ENCODE data around the gene PLEKHA7.
"Not testable (repeated sequence)": the region's sequence is repeated elsewhere in the genome, so short reads cannot be mapped to it uniquely, and the experiment has no call there.

Gene PLEKHA7

DNA sequence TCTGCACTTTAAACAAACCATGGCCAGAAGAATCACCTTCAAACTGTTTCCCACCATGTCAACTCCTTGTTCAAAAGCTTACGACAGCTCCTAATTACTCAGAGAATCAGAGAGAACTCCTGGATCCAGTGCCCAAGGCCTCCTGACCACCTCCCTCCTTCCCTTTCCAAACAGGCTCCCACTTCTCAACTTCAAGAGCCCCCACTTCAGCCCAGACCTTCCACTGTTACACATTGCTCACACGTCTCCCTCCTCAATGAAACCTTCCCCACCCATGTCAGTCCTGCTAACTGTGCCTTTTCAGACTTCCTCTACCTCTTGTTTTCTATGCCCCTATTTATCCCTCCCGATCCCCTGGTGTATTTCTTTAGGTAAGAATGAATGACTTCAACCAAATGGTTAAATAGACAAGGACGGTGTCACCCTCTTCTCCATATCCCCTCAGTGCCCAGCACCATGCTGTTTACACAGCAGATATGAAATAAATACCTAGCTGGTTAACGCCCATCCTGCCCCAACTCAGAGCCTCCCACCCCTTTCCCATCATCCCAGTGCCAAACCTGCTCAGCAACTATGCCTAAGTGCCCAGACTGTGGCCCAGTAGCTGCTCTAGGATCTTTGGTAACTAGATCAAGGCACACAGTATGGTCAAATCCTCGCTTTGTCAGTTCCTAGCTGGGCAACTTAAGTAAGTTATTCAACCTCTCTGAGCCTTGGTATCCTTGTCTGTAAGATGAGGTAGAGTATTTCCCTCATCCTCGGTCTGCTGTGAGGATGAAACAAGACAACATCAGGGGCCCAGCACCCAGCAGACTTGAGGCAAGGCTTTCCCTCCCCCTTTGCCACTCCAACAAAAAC lies 36.8 kb downstream of the PLEKHA7 start:
- Histone ChIP-seq H3K9ac (ENCODE audit: low read length in 2 of 2) (no peak overlapping the region), H3K27me3 (ENCODE audit: control insufficient read depth in 1 of 2, insufficient read depth in 2 of 2, low read length in 2 of 2) (no peaks in the 10 kb centered on the region), H3K4me3 (ENCODE audit: low read length in 2 of 2) (no peak overlapping the region), H3K4me1 (ENCODE audit: control insufficient read depth, insufficient read depth, low read length) (peaks cover 5% of the 10 kb centered on the region), H3K27ac (ENCODE audit: low read length) (no peak overlapping the region), H3K36me3 (ENCODE audit: control insufficient read depth in 2 of 2, insufficient read depth in 2 of 2, low read length in 2 of 2) (no peaks in the 10 kb centered on the region), H3K9me3 (ENCODE audit: control insufficient read depth in 2 of 2, low read length in 2 of 2) (no peaks in the 10 kb centered on the region)

DNA sequence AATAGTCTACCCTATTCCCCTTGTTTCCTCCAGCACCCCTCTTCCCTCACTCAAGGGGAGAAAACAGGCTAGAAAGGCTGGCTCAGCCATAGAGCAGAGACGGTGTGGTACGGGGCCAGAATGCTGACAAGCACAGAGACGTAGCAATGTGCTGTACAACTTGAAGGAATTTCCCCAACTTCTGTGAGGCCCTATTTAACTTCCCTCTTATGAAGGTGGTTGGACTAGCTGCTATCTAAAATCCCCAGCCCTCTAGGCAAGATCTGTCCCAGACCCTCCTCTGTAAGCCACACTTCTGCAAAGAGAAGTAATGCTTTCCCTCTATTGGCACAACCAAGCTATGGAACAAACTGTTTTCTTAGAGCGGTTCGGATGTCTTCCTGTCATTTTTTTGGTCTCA lies 37.8 kb downstream of the PLEKHA7 start:
- no peaks in the 10 kb centered on the region for H3K9me3 ChIP-seq (ENCODE audit: control insufficient read depth in 2 of 2, low read length in 2 of 2)
- H3K27me3 ChIP-seq (ENCODE audit: control insufficient read depth in 1 of 2, insufficient read depth in 2 of 2, low read length in 2 of 2): no peaks in the 10 kb centered on the region
- no peak overlapping the region for H3K27ac ChIP-seq (ENCODE audit: low read length)
- H3K4me3 ChIP-seq (ENCODE audit: low read length in 2 of 2): no peak overlapping the region
- H3K4me1 ChIP-seq (ENCODE audit: control insufficient read depth, insufficient read depth, low read length): peaks cover 2% of the 10 kb centered on the region
- H3K36me3 ChIP-seq (ENCODE audit: control insufficient read depth in 2 of 2, insufficient read depth in 2 of 2, low read length in 2 of 2): no peaks in the 10 kb centered on the region
- no peak overlapping the region for H3K9ac ChIP-seq (ENCODE audit: low read length in 2 of 2)

DNA sequence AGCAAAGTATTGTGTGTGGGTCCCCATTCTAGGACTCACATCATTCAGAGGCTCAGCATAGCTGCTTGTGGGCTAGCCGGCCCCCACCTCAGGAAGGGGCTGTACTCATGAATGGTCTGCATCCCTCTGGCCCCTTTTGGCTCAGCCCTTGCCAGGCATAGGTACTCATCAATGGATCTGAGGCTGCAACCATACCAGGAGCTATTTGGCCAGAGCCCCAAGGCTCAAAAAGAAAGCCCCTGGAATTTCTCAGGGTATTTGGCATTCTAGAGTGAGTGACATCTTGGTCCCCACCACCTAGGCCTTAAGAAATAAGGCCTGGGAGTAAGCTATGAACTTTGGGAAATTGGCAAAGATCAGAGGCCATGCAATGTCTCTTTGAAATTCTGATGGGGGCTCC lies 38.3 kb downstream of the PLEKHA7 start:
- Histone ChIP-seq H3K27me3 (ENCODE audit: control insufficient read depth in 1 of 2, insufficient read depth in 2 of 2, low read length in 2 of 2) (no peaks in the 10 kb centered on the region), H3K4me1 (ENCODE audit: control insufficient read depth, insufficient read depth, low read length) (no peaks in the 10 kb centered on the region), H3K27ac (ENCODE audit: low read length) (no peak overlapping the region)

DNA sequence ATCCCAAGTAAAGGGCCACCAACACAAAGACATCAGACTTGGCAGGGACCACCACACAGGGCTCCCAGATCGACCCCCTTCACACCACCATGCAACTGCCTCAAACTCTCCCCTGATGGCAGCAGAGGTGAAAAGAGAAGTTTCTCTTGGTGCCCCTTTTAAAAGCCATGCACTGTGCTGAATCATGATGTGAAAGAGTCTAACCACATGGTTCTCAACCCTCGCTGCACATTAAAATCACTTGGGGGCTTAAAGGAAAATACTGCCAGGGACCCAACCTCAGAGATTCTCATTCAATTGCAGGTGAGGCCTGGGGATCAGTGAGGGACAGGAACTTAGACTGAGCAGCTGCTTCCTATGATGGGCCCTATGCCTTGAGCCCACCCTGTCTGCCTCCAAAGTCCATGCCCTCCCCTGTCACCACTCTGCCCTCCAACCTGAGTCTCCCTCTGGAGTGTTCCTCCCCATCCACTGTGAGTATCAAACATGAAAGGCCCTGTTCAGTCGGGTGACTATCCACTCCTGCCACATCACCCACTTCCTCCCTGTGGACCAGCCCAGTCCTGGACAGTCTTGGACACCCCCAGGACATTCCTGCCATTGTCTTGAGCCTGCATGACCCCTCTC lies 40.8 kb downstream of the PLEKHA7 start:
- Histone ChIP-seq H3K9me3 (ENCODE audit: control insufficient read depth in 2 of 2, low read length in 2 of 2) (no peaks in the 10 kb centered on the region), H3K36me3 (ENCODE audit: control insufficient read depth in 2 of 2, insufficient read depth in 2 of 2, low read length in 2 of 2) (no peaks in the 10 kb centered on the region), H3K27me3 (ENCODE audit: control insufficient read depth in 1 of 2, insufficient read depth in 2 of 2, low read length in 2 of 2) (no peaks in the 10 kb centered on the region), H3K27ac (ENCODE audit: low read length) (no peak overlapping the region), H3K4me3 (ENCODE audit: low read length in 2 of 2) (no peak overlapping the region), H3K9ac (ENCODE audit: low read length in 2 of 2) (no peak overlapping the region), H3K4me1 (ENCODE audit: control insufficient read depth, insufficient read depth, low read length) (no peaks in the 10 kb centered on the region)

More for the DNA sequence above, 38.3 kb downstream of the PLEKHA7 start:
- Histone ChIP-seq H3K4me3 (ENCODE audit: low read length in 2 of 2) (no peak overlapping the region), H3K9ac (ENCODE audit: low read length in 2 of 2) (no peak overlapping the region), H3K9me3 (ENCODE audit: control insufficient read depth in 2 of 2, low read length in 2 of 2) (no peaks in the 10 kb centered on the region), H3K36me3 (ENCODE audit: control insufficient read depth in 2 of 2, insufficient read depth in 2 of 2, low read length in 2 of 2) (no peaks in the 10 kb centered on the region)

DNA sequence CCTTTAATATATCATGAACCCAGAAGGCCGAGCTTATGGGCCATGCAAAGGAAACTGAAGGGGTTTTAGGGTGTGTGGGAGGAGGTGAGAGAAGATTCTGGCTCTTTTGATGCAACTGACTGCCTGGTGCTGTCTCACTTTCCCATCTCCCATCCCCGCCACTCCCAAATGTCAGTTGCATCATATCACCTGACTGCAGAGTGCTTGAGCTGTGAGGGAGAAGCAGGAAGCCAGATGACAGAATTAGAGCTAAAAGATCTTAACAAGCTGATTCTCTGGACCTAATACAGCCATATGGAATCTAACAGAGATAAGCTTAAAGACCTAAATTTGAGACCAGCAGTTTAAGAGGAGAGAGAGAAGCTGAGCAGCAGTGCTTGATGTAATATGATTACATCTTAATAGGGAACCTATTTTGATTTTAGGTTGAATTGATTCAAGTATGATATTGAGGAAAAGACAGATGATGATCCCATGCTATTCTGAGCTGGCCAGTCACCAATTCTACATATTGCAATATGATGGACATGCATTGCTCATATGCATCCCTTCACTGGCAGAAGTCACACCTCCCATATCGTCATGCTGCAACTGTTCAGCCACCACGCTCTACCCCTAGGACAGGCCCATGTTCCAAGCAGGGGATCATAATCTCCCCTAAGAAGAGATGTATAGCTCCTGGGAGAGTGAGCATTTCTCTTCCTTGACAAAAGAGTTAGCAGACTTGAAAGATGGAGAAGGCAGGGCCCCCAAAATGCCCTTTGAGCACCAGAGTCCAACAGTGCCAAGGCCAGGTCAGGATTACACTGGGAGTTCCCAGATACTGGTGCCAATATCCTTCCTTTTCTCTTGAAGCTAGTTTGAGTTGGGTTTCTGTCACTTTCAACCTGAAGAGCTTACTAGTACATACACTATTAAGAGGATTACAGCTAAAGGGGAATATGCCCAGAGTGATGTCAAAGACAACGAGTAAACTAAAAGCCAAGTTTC lies 44.9 kb downstream of the PLEKHA7 start:
- no peak overlapping the region for H3K9ac ChIP-seq (ENCODE audit: low read length in 2 of 2)
- no peak overlapping the region for H3K27ac ChIP-seq (ENCODE audit: low read length)
- no peaks in the 10 kb centered on the region for H3K4me1 ChIP-seq (ENCODE audit: control insufficient read depth, insufficient read depth, low read length)

DNA sequence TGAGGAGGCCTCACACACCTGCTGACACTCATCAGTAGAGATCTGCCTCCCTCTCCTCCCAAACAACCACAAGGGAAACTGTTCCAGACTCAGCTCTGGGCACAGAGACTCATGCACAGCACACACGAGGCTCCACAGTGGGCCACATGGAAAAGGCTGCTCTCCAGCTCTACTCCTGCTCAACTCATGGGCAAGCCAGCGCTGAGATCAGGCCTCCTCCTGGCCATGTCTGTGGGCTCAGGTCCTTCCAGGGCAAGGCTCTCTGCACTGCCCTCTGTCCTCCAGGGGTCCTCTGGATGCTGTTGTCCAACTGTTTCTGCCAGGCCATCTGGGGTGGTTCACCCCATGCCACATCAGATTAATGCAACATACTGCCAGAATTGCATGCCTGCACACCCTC lies 46.0 kb downstream of the PLEKHA7 start:
- no peak overlapping the region for H3K27ac ChIP-seq (ENCODE audit: low read length)
- H3K27me3 ChIP-seq (ENCODE audit: control insufficient read depth in 1 of 2, insufficient read depth in 2 of 2, low read length in 2 of 2): no peaks in the 10 kb centered on the region
- no peak overlapping the region for H3K9ac ChIP-seq (ENCODE audit: low read length in 2 of 2)
- H3K36me3 ChIP-seq (ENCODE audit: control insufficient read depth in 2 of 2, insufficient read depth in 2 of 2, low read length in 2 of 2): no peaks in the 10 kb centered on the region
- no peaks in the 10 kb centered on the region for H3K9me3 ChIP-seq (ENCODE audit: control insufficient read depth in 2 of 2, low read length in 2 of 2)
- H3K4me1 ChIP-seq (ENCODE audit: control insufficient read depth, insufficient read depth, low read length): no peaks in the 10 kb centered on the region
- H3K4me3 ChIP-seq (ENCODE audit: low read length in 2 of 2): no peak overlapping the region

More for the DNA sequence above, 44.9 kb downstream of the PLEKHA7 start:
- no peak overlapping the region for H3K4me3 ChIP-seq (ENCODE audit: low read length in 2 of 2)
- no peaks in the 10 kb centered on the region for H3K27me3 ChIP-seq (ENCODE audit: control insufficient read depth in 1 of 2, insufficient read depth in 2 of 2, low read length in 2 of 2)
- no peaks in the 10 kb centered on the region for H3K36me3 ChIP-seq (ENCODE audit: control insufficient read depth in 2 of 2, insufficient read depth in 2 of 2, low read length in 2 of 2)
- H3K9me3 ChIP-seq (ENCODE audit: control insufficient read depth in 2 of 2, low read length in 2 of 2): no peaks in the 10 kb centered on the region

DNA sequence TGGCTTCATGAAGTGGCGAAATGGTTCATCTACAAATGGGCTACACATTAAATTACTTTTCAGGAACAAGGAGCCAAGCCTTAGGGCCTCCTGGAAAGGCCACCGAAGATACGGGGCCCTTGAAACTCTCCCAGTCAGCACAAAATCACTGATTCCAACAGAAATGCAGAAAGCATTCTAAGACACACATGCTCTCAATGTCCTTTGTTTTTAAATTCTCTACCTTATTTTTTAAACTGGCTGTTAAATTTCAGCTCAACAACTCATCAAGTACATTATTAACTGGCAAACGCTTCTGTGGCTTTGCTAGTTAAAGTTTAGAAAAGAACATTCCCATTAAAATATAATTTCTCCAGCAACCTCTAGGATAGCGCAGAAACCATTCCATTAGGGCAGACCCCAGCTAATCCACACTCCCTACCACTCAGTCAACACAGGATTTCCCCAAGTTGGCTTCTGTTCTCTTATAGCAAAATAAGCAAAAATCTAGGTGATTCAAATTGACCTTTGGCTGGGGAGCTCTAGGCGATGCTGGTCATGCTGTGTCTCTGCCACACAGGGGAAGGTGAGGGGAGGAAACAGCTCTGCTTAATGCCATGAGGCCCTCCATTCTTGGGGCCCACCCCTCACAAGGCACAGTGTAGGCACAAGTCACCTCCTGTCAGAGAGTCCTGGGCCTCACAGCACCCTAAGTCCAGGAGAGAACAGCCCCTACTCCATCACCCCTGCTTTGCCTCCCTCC lies 47.1 kb downstream of the PLEKHA7 start:
- no peaks in the 10 kb centered on the region for H3K36me3 ChIP-seq (ENCODE audit: control insufficient read depth in 2 of 2, insufficient read depth in 2 of 2, low read length in 2 of 2)
- H3K4me1 ChIP-seq (ENCODE audit: control insufficient read depth, insufficient read depth, low read length): no peaks in the 10 kb centered on the region
- no peak overlapping the region for H3K27ac ChIP-seq (ENCODE audit: low read length)
- H3K27me3 ChIP-seq (ENCODE audit: control insufficient read depth in 1 of 2, insufficient read depth in 2 of 2, low read length in 2 of 2): no peaks in the 10 kb centered on the region
- no peak overlapping the region for H3K4me3 ChIP-seq (ENCODE audit: low read length in 2 of 2)
- H3K9ac ChIP-seq (ENCODE audit: low read length in 2 of 2): no peak overlapping the region
- H3K9me3 ChIP-seq (ENCODE audit: control insufficient read depth in 2 of 2, low read length in 2 of 2): no peaks in the 10 kb centered on the region

DNA sequence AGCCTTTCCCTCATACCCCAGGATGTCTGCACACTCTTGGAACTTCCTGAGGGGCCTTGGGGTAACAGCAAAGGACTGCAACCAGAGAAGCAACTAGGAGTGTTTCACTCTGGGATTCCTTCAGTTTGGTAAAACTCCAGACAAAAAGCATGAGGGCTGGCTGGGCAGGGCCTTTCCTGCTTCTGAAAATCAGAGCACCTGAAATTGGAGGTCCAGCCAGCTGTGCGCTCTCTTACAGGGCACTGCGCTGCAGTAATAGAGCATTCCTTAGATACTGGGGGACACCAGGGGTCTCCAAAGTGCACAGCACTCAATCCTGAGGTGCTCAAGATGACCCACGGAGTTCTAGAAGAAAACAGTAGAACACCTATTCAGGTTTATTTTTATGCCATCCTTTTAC lies 49.7 kb downstream of the PLEKHA7 start:
- no peaks in the 10 kb centered on the region for H3K36me3 ChIP-seq (ENCODE audit: control insufficient read depth in 2 of 2, insufficient read depth in 2 of 2, low read length in 2 of 2)
- H3K9me3 ChIP-seq (ENCODE audit: control insufficient read depth in 2 of 2, low read length in 2 of 2): no peaks in the 10 kb centered on the region
- no peak overlapping the region for H3K9ac ChIP-seq (ENCODE audit: low read length in 2 of 2)
- no peak overlapping the region for H3K27ac ChIP-seq (ENCODE audit: low read length)
- H3K4me3 ChIP-seq (ENCODE audit: low read length in 2 of 2): no peak overlapping the region
- H3K27me3 ChIP-seq (ENCODE audit: control insufficient read depth in 1 of 2, insufficient read depth in 2 of 2, low read length in 2 of 2): no peaks in the 10 kb centered on the region
- no peaks in the 10 kb centered on the region for H3K4me1 ChIP-seq (ENCODE audit: control insufficient read depth, insufficient read depth, low read length)

DNA sequence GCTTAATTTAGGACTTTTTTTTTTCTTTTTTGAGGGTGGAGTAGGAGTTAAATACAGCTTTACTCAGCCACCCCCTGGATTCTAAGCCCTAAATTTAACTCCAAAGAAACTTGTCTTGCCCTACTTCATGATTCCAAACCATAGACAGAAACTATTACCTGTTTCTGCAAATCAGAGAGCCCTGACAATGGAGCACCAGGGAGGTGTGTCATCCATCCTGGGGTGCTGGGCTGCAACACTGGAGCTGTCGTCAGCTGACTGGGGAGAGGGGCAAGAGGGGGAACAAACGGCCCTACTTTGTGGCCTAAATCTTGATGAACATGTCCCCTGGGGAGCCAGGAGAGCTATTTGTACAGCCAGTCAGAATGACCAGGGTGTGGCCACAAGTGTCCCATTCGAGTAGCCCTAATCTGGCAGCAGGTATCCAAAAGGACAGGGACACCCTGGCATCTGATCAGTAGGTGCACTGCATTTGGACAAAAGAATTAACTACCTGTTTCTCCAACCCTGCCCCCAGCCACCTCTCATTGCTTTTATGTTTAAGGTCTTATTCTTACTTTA lies 50.8 kb downstream of the PLEKHA7 start:
- no peaks in the 10 kb centered on the region for H3K27me3 ChIP-seq (ENCODE audit: control insufficient read depth in 1 of 2, insufficient read depth in 2 of 2, low read length in 2 of 2)
- H3K9ac ChIP-seq (ENCODE audit: low read length in 2 of 2): no peak overlapping the region
- H3K4me1 ChIP-seq (ENCODE audit: control insufficient read depth, insufficient read depth, low read length): no peaks in the 10 kb centered on the region
- H3K36me3 ChIP-seq (ENCODE audit: control insufficient read depth in 2 of 2, insufficient read depth in 2 of 2, low read length in 2 of 2): no peaks in the 10 kb centered on the region
- H3K4me3 ChIP-seq (ENCODE audit: low read length in 2 of 2): no peak overlapping the region
- no peaks in the 10 kb centered on the region for H3K9me3 ChIP-seq (ENCODE audit: control insufficient read depth in 2 of 2, low read length in 2 of 2)
- no peak overlapping the region for H3K27ac ChIP-seq (ENCODE audit: low read length)

DNA sequence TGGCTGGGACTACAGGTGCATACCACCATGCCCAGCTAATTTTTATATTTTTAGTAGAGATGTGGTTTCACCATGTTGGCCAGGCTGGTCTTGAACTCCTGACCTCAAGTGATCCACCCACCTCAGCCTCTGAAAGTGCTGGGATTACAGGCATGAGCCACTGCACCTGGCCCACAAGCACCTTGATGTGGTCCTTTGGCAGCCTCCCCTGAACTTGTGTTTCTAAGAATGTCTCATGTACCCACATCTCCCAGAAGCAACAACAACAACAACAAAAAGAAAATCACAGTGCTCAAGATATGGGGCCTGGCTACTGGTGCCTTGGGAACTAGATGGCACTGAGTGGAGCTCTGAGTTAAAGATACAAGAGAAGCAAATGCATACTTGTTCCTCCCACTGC lies 51.6 kb downstream of the PLEKHA7 start:
- not testable (repeated sequence) for H3K27ac ChIP-seq (ENCODE audit: low read length); H3K4me1 ChIP-seq (ENCODE audit: control insufficient read depth, insufficient read depth, low read length); H3K9ac ChIP-seq (ENCODE audit: low read length in 2 of 2); H3K27me3 ChIP-seq (ENCODE audit: control insufficient read depth in 1 of 2, insufficient read depth in 2 of 2, low read length in 2 of 2); H3K9me3 ChIP-seq (ENCODE audit: control insufficient read depth in 2 of 2, low read length in 2 of 2); H3K36me3 ChIP-seq (ENCODE audit: control insufficient read depth in 2 of 2, insufficient read depth in 2 of 2, low read length in 2 of 2); H3K4me3 ChIP-seq (ENCODE audit: low read length in 2 of 2)

Data from stomach smooth muscle (tissue), 2 donors.